ENCODE data around the gene AOC1.
"Not testable (repeated sequence)": the region's sequence is repeated elsewhere in the genome, so short reads cannot be mapped to it uniquely, and the experiment has no call there.

GRCh38 chr7:150910305-150910995, 58.1 kb downstream of the AOC1 start:
- TF ChIP-seq EZH2 (IDR thresholded peaks at IDR 0.05; ENCODE audit: borderline replicate concordance, low read length); CTCF (IDR thresholded peaks at IDR 0.05; ENCODE audit: low read length): not testable (repeated sequence)
